AG10803 (cell line): ENCODE results near the gene ZNF532.

Source experiments
- DNase-seq: peaks from one replicate; pipeline ENCODE4 v3.0.0; 2010; ENCODE audit warnings: low read depth
- H3K4me3 ChIP-seq: 2 replicates; pipeline ENCODE4 v1.5.1; 2011; ENCODE audit warnings: mild to moderate bottlenecking, low read length, control low read depth
- TF ChIP-seq, protein P1 (sequence below): conservative IDR thresholded peaks from 2 replicates; pipeline ENCODE4 v1.5.1; 2011; ENCODE audit warnings: mild to moderate bottlenecking, low read length, control low read depth, inconsistent platforms

Gene ZNF532

DNA sequence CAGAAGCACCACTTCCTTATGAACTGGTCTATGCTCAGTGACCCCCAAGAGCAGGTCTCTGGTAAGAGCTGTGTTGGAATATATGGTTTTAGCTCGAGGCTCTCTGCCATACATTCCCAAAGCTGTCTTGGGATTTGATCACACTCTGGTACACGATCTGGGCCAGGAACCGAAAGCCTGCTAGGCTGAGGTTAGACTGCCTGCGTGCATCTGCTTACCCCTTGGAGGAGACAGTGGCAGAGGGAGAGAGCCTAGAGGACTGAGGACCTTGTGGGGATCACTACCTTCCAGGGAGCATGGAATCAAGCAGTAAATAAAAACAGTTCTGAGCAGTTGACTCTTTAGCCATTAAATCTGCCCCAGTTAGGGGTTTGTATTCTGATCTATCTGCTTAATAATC is 63.7 kb downstream of the ZNF532 start:
- TF ChIP-seq, protein P1, sequence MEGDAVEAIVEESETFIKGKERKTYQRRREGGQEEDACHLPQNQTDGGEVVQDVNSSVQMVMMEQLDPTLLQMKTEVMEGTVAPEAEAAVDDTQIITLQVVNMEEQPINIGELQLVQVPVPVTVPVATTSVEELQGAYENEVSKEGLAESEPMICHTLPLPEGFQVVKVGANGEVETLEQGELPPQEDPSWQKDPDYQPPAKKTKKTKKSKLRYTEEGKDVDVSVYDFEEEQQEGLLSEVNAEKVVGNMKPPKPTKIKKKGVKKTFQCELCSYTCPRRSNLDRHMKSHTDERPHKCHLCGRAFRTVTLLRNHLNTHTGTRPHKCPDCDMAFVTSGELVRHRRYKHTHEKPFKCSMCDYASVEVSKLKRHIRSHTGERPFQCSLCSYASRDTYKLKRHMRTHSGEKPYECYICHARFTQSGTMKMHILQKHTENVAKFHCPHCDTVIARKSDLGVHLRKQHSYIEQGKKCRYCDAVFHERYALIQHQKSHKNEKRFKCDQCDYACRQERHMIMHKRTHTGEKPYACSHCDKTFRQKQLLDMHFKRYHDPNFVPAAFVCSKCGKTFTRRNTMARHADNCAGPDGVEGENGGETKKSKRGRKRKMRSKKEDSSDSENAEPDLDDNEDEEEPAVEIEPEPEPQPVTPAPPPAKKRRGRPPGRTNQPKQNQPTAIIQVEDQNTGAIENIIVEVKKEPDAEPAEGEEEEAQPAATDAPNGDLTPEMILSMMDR, result no peak
- no peak for DNase-seq
- no peak overlapping the region for H3K4me3 ChIP-seq

DNA sequence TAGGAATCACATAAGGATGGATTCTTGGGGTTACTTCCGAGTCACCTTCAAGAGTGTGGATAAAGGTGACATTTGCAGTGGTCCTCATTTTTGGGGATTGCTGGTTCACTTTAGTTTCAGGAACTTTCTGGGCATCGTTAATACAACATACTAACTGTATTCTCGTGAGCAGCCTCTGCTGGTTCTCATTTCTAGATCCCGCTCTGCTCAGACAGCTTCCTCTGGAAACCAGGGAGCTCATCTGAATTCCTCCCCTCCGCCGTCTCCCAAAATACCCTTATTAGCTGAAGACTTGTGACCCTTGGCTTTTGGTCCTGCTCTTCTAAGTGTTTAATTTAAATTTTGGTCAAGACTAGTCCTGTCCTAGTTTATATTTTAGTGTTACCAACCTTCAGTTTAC is 64.5 kb downstream of the ZNF532 start:
- no peak for DNase-seq
- TF ChIP-seq, protein P1, result no peak

DNA sequence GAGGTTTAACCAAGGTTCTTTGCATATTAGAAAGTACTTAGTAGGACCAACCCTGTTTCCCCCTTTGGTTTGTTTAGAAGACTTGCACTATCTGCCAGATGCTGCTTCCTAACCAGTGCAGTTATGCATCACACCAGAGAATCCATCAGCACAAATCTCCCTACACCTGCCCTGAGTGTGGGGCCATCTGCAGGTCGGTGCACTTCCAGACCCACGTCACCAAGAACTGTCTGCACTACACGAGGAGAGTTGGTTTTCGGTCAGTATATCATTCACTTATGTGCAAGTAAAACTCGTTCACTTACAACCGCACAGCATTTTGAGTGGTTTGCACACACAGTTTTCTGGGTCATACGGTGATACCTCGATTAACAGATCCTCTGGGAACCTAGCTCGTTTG is 69.7 kb downstream of the ZNF532 start:
- TF ChIP-seq, protein P1, result no peak
- H3K4me3 ChIP-seq, result no peak overlapping the region
- no peak for DNase-seq

More for the DNA sequence above, 64.5 kb downstream of the ZNF532 start:
- H3K4me3 ChIP-seq, result no peak overlapping the region

DNA sequence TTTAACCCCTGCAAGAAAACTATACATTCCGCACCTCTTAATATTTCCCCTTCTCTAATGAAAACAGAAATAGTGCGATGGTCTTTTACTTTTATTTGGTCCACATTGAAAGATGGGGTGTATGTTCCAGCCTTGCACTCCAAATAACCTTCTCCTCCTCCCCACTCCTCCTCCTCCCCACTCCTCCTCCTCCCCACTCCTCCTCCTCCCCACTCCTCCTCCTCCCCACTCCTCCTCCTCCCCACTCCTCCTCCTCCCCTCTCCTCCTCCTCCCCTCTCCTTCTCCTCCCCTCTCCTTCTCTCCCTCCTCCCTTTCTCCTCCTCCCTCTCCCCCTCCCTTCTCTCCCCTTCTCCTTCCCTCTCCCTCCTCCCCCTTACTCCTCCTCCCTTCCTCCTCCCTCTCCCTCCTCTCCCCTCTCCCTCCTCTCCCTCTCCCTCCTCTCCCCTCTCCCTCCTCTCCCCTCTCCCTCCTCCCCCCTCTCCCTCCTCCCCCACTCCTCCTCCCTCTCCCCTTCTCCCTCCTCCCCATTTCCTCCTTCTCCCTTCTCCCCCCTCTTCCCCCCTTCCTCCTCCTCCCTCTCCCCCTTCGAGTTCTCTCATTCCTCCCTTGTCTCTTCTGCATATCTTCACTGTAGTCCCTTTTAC is 70.4 kb downstream of the ZNF532 start:
- DNase-seq, result no peak
- no peak overlapping the region for H3K4me3 ChIP-seq
- TF ChIP-seq, protein P1, result no peak

DNA sequence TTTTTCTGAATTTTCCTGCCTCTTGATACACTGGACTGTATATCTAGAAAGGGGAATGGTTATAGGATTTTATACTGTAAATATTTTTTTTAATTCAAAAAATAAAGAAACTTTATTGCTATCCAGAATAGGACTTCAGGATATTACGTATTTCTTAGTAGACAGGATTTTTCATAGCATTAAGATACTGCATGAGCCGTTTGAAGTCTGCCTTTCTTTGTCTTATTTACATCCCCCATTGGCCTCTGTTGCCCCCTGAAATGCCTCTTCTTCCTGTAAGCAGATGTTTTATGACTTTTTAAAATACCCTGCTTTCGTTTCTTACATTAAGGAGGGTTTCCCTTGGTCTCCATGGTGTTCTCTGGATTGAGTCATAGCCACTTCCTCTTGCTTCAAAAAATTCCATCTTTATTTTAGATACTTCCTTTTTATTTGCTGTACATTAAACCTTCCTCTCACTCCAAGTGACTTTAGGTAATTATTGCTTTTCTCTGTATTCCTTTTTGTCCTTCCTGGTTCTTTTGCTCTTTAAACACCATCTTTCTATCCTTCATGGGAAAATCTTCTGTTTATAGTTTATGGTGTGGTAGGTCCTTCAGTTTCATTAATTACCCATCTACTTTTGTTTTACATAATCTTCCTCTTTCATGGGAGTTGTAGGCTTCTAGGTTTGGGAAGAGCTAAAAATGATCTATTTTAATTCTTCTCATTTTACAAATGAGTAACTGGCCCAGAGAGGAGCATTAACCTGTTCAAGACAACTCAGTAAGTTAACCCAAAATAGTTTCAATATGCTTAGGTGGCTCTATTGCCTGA is 72.6 kb downstream of the ZNF532 start:
- TF ChIP-seq, protein P1, result no peak
- no peak overlapping the region for H3K4me3 ChIP-seq
- peak; percentile 47 for DNase-seq

DNA sequence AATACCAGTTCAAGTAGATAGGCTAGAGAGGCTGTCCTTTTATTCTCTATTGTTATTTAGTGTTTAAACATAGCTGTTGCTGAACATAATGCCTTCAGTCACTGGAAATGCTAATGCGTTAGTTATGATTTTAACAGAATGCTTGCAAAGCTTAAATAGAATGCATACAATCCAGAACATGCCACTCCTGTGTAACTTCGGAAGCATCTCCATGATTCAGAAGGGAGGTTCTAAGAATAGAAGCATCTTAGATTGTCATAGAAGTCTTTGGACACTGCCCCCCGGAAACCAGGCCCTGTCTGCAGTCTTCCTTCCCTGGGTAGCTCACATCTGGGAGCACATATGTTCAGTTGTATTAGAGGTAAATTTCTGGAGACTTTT is 73.2 kb downstream of the ZNF532 start:
- DNase-seq, result no peak
- H3K4me3 ChIP-seq, result no peak overlapping the region
- TF ChIP-seq, protein P1, result no peak
